Ishikawa (cell line): Measurements from ENCODE around the gene WNT10A.

Experiments
- CEBPB ChIP-seq: IDR thresholded peaks from 2 replicates; pipeline ENCODE4 v1.6.1; 2012
- CREB1 ChIP-seq: IDR thresholded peaks from 2 replicates; pipeline ENCODE4 v1.6.1; 2012; ENCODE audit warnings: low read depth
- EGR1 ChIP-seq: IDR thresholded peaks from 2 replicates; pipeline ENCODE4 v1.6.1; 2012
- EP300 ChIP-seq: IDR thresholded peaks from 2 replicates; pipeline ENCODE4 v1.6.1; 2012; ENCODE audit warnings: borderline replicate concordance
- FOXM1 ChIP-seq: IDR thresholded peaks from 2 replicates; pipeline ENCODE4 v1.6.1; 2012; ENCODE audit warnings: low read depth, borderline replicate concordance
- NFIC ChIP-seq: IDR thresholded peaks from 2 replicates; pipeline ENCODE4 v1.6.1; 2012
- RAD21 ChIP-seq: IDR thresholded peaks from 2 replicates; pipeline ENCODE4 v1.6.1; 2012; ENCODE audit warnings: low read depth
- TAF1 ChIP-seq: IDR thresholded peaks from 2 replicates; pipeline ENCODE4 v1.6.1; 2012; ENCODE audit warnings: low read depth, mild to moderate bottlenecking
- TCF12 ChIP-seq: IDR thresholded peaks from 2 replicates; pipeline ENCODE4 v1.6.1; 2012; ENCODE audit warnings: low read depth
- TEAD4 ChIP-seq: IDR thresholded peaks from 2 replicates; pipeline ENCODE4 v1.6.1; 2012
- YY1 ChIP-seq: IDR thresholded peaks from 2 replicates; pipeline ENCODE4 v1.6.1; 2012; ENCODE audit warnings: low read depth
- ZBTB7A ChIP-seq: IDR thresholded peaks from 2 replicates; pipeline ENCODE4 v1.6.1; 2012; ENCODE audit warnings: low read depth
- TF ChIP-seq, protein P1 (sequence below): IDR thresholded peaks from 2 replicates; pipeline ENCODE4 v1.6.1; 2012
- TF ChIP-seq, protein P2 (sequence below): IDR thresholded peaks from 2 replicates; pipeline ENCODE4 v1.6.1; 2012; ENCODE audit warnings: low read depth, mild to moderate bottlenecking
- TF ChIP-seq, protein P3 (sequence below): IDR thresholded peaks from 2 replicates; pipeline ENCODE4 v1.6.1; 2012

Gene WNT10A

DNA sequence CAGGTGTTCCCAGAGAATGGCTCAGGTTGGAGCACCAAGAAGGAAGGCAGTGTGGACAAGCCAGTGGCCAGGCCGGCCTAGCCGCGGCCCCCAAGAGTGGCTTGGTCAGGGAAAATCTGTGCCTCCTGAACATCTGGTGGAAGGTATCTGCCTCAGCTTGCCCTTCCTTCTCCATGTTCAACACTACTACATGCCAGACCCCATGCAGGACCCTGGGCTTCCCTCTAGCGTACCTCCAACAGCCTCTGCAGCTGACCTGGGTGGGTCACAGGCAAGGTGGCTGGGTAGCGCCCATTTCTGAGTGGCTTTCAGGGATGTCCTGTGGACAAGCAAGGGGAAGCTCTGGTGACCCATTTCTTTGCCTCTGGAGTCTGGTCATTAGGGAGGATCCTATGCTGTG is 7.7 kb downstream of the WNT10A start:
- TF ChIP-seq, protein P1, sequence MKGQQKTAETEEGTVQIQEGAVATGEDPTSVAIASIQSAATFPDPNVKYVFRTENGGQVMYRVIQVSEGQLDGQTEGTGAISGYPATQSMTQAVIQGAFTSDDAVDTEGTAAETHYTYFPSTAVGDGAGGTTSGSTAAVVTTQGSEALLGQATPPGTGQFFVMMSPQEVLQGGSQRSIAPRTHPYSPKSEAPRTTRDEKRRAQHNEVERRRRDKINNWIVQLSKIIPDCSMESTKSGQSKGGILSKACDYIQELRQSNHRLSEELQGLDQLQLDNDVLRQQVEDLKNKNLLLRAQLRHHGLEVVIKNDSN, result no peak
- no peak for TF ChIP-seq NFIC
- TF ChIP-seq YY1, result no peak
- TF ChIP-seq TEAD4, result no peak

DNA sequence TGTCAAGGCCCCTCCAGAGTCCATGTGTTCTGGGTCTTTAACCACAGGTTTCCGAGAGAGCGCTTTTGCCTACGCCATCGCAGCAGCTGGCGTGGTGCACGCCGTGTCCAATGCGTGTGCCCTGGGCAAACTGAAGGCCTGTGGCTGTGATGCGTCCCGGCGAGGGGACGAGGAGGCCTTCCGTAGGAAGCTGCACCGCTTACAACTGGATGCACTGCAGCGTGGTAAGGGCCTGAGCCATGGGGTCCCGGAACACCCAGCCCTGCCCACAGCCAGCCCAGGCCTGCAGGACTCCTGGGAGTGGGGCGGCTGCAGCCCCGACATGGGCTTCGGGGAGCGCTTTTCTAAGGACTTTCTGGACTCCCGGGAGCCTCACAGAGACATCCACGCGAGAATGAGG is 9.3 kb downstream of the WNT10A start:
- no peak for TF ChIP-seq YY1
- no peak for TF ChIP-seq TCF12
- TF ChIP-seq ZBTB7A, result no peak
- TF ChIP-seq, protein P1, result no peak
- no peak for TF ChIP-seq FOXM1
- TF ChIP-seq, protein P2, sequence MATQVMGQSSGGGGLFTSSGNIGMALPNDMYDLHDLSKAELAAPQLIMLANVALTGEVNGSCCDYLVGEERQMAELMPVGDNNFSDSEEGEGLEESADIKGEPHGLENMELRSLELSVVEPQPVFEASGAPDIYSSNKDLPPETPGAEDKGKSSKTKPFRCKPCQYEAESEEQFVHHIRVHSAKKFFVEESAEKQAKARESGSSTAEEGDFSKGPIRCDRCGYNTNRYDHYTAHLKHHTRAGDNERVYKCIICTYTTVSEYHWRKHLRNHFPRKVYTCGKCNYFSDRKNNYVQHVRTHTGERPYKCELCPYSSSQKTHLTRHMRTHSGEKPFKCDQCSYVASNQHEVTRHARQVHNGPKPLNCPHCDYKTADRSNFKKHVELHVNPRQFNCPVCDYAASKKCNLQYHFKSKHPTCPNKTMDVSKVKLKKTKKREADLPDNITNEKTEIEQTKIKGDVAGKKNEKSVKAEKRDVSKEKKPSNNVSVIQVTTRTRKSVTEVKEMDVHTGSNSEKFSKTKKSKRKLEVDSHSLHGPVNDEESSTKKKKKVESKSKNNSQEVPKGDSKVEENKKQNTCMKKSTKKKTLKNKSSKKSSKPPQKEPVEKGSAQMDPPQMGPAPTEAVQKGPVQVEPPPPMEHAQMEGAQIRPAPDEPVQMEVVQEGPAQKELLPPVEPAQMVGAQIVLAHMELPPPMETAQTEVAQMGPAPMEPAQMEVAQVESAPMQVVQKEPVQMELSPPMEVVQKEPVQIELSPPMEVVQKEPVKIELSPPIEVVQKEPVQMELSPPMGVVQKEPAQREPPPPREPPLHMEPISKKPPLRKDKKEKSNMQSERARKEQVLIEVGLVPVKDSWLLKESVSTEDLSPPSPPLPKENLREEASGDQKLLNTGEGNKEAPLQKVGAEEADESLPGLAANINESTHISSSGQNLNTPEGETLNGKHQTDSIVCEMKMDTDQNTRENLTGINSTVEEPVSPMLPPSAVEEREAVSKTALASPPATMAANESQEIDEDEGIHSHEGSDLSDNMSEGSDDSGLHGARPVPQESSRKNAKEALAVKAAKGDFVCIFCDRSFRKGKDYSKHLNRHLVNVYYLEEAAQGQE, result no peak
- no peak for TF ChIP-seq EP300
- TF ChIP-seq CREB1, result no peak
- no peak for TF ChIP-seq NFIC
- no peak for TF ChIP-seq TEAD4
- no peak for TF ChIP-seq EGR1
- TF ChIP-seq CEBPB, result no peak
- no peak for TF ChIP-seq TAF1
- TF ChIP-seq RAD21, result no peak
- TF ChIP-seq, protein P3, sequence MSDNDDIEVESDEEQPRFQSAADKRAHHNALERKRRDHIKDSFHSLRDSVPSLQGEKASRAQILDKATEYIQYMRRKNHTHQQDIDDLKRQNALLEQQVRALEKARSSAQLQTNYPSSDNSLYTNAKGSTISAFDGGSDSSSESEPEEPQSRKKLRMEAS, result no peak

DNA sequence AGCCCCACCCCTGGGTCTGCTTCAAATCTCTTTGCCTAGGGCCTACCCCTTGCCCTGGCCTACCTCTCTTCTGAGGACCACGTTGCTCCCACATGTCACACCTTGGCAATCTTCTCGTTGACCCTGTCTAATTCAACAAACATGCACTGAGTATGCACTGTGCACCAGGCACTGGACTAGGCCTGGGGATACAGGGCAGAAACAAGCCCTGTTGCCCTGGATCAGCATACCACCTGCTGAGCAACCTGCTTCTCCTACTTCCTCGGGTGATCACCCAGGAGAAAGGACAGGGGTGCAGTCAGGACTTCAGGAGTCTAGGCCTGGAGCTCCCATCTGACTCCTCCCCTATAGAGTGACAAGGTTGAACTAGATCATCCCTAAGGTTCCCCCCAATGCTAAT is 9.7 kb downstream of the WNT10A start:
- TF ChIP-seq CREB1 (no peak), EP300 (no peak), ZBTB7A (no peak), RAD21 (no peak), FOXM1 (no peak), TAF1 (no peak), CEBPB (no peak), NFIC (no peak), TEAD4 (no peak), EGR1 (no peak), TCF12 (no peak), YY1 (no peak)
- TF ChIP-seq, protein P1, result no peak
- TF ChIP-seq, protein P2, result no peak
- TF ChIP-seq, protein P3, result no peak

DNA sequence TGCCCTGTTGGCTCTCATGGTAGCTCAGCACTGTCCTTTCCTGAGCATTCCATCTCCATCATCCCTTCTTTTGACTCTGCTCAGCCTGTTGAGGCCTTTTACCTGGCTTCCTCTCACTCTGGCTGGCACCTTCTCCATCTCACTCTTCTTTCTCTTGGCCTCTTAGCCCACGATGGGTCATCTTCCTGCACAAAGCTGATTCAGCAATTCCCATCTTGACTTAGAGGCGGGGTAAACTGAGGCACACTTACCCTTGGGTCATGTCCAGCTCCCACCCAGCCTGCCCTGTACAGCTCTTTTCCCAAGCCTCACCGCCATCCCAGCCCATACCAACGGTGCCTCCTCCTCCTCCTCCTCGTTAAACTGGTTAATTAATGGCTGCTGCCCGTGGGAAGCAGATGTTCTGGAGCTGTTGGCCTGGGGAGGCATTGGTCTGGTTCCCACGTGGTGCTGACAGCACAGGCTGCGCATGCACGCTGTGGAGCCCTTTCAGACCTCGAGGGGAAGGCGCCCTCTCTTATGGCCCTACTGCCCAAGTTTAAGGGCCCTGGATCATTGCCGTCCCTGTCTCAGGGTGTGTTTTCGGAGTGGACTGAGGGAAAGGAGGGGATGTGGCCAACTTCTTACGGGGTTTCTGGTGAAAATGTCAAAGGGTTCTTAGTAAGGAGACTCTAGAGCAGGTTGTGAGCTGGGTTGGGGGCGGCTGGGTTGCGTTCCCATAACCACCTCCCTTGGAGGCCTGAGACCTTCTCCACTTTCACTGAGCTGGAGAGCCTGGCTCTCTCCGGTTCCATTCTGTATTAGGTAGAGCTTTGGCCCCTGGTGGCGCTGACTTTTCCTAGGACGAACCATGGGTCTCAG is 10.9 kb downstream of the WNT10A start:
- TF ChIP-seq, protein P2, result no peak
- no peak for TF ChIP-seq NFIC
- TF ChIP-seq TCF12, result no peak
- no peak for TF ChIP-seq RAD21
- no peak for TF ChIP-seq FOXM1
- TF ChIP-seq EP300, result no peak
- no peak for TF ChIP-seq YY1
- TF ChIP-seq ZBTB7A, result no peak
- no peak for TF ChIP-seq EGR1
- TF ChIP-seq CEBPB, result no peak
- TF ChIP-seq CREB1, result no peak
- no peak for TF ChIP-seq TAF1
- TF ChIP-seq, protein P3, result no peak
- TF ChIP-seq TEAD4, result no peak
- TF ChIP-seq, protein P1, result no peak
